GM19025 (cell line): ENCODE results near the gene RBKS.

Experiments
- ATAC-seq: cut with Tn5 transposase; IDR thresholded peaks from one replicate; pipeline ENCODE4 v1.9.1; 2021; ENCODE audit warnings: mild to moderate bottlenecking, low read depth, moderate library complexity; ENCODE audit not compliant: unreplicated experiment

RBKS gene

GRCh38 chr2:27839022-27839618, 51.1 kb downstream of the RBKS start:
- ATAC-seq: no peak

GRCh38 chr2:27838502-27838901, 51.7 kb downstream of the RBKS start:
- no peak for ATAC-seq

- no peak for ATAC-seq
These were observed 56.3 kb downstream of the RBKS start for GRCh38 chr2:27833931-27834330.

- ATAC-seq: no peak
These were observed 57.8 kb downstream of the RBKS start for GRCh38 chr2:27832396-27832795.

GRCh38 chr2:27831279-27832050, 58.7 kb downstream of the RBKS start:
- ATAC-seq: no peak

GRCh38 chr2:27830656-27831055, 59.5 kb downstream of the RBKS start:
- ATAC-seq: no peak

GRCh38 chr2:27829791-27830190, 60.4 kb downstream of the RBKS start:
- no peak for ATAC-seq

- ATAC-seq: no peak
These were observed 61.9 kb downstream of the RBKS start for GRCh38 chr2:27828305-27828704.

- no peak for ATAC-seq
These were observed 65.8 kb downstream of the RBKS start for GRCh38 chr2:27824401-27824800.

GRCh38 chr2:27823569-27823968, 66.6 kb downstream of the RBKS start:
- no peak for ATAC-seq

- ATAC-seq: no peak
These were observed 67.1 kb downstream of the RBKS start for GRCh38 chr2:27823135-27823534.

- ATAC-seq: no peak
These were observed 68.1 kb downstream of the RBKS start for GRCh38 chr2:27822049-27822448.

- ATAC-seq: no peak
These were observed 74.2 kb downstream of the RBKS start for GRCh38 chr2:27815860-27816438.

GRCh38 chr2:27814758-27815157, 75.4 kb downstream of the RBKS start:
- no peak for ATAC-seq

- ATAC-seq: no peak
These were observed 78.4 kb downstream of the RBKS start for GRCh38 chr2:27811768-27812167.

GRCh38 chr2:27810455-27810854, 79.7 kb downstream of the RBKS start:
- ATAC-seq: no peak

GRCh38 chr2:27809761-27810241, 80.4 kb downstream of the RBKS start:
- no peak for ATAC-seq

GRCh38 chr2:27808984-27809383, 81.2 kb downstream of the RBKS start:
- no peak for ATAC-seq

GRCh38 chr2:27808418-27808817, 81.8 kb downstream of the RBKS start:
- ATAC-seq: no peak

- ATAC-seq: no peak
These were observed 82.7 kb downstream of the RBKS start for GRCh38 chr2:27807476-27807875.

GRCh38 chr2:27806311-27807059, 83.7 kb downstream of the RBKS start:
- ATAC-seq: no peak
